Esophagus muscularis mucosa (tissue), 3 donors: ENCODE measurements around the gene SCFD2.

Source experiments
- CTCF ChIP-seq, 3 experiments: fragments of 200-600 bp in 2 of 3; fragments of 450-650 bp in 1 of 3; sonication (generic) in 2 of 3; IDR thresholded peaks; one replicate each; pipeline ENCODE4 v1.5.1; 2017 to 2019; ENCODE audit warnings: antibody characterized with exemption in 3 of 3, mild to moderate bottlenecking in 2 of 3, moderate library complexity in 1 of 3
- POLR2A ChIP-seq: fragments of 450-650 bp; IDR thresholded peaks from one replicate; pipeline ENCODE4 v1.6.1; 2017; ENCODE audit warnings: antibody characterized with exemption, moderate library complexity, mild to moderate bottlenecking, low read depth
- POLR2AphosphoS5 ChIP-seq, 2 donors: sonication (generic); formaldehyde crosslinking; IDR thresholded peaks; one replicate each; pipeline ENCODE4 v1.6.1; 2017; ENCODE audit warnings: antibody characterized with exemption in 2 of 2

GRCh38 chr4:53005149-53005546, 360.7 kb downstream of the SCFD2 start:
- TF ChIP-seq CTCF (IDR thresholded peaks at IDR 0.05) (no peak), POLR2A (no peak), POLR2AphosphoS5 (IDR thresholded peaks at IDR 0.05) (no peak)
